Neural cell (in vitro differentiated cells): Measurements from ENCODE around the gene B4GALT1. TPM values are rescaled to one million over a fixed set of nuclear protein-coding genes. Genes with fewer than 3 reads are reported as not detected.

Experiments
- H2AFZ ChIP-seq: fragments of 200-600, 300-800 bp; sonication (generic), shearing (Covaris generic); 2 replicates; pipeline ENCODE4 v1.6.0; 2014; ENCODE audit warnings: low read depth, mild to moderate bottlenecking, antibody characterized with exemption, low read length, moderate library complexity
- H3F3A ChIP-seq: fragments of 200-600 bp; shearing (Covaris generic); 2 replicates; pipeline ENCODE4 v1.6.1; 2016; ENCODE audit warnings: mild to moderate bottlenecking, moderate library complexity, mixed read lengths, antibody characterized with exemption, low read length; ENCODE audit not compliant: insufficient read depth, poor library complexity, severe bottlenecking
- H3K27ac ChIP-seq: fragments of 200-600, 300-800 bp; sonication (generic), shearing (Covaris generic); 2 replicates; pipeline ENCODE4 v1.5.1; 2014; ENCODE audit warnings: mild to moderate bottlenecking, low read length, moderate library complexity
- H3K27me3 ChIP-seq: fragments of 300-800, 200-600 bp; sonication (generic), shearing (Covaris generic); 2 replicates; pipeline ENCODE4 v1.6.0; 2014; ENCODE audit warnings: mild to moderate bottlenecking, low read depth, low read length, moderate library complexity; ENCODE audit not compliant: insufficient read depth
- H3K36me3 ChIP-seq: fragments of 300-800, 200-600 bp; sonication (generic), shearing (Covaris generic); 2 replicates; pipeline ENCODE4 v1.5.1; 2014; ENCODE audit warnings: mild to moderate bottlenecking, antibody characterized with exemption, low read length, moderate library complexity; ENCODE audit not compliant: insufficient read depth
- H3K4me2 ChIP-seq: fragments of 300-800, 200-600 bp; sonication (generic), shearing (Covaris generic); 2 replicates; pipeline ENCODE4 v1.6.0; 2014; ENCODE audit warnings: mild to moderate bottlenecking, low read length
- H3K4me3 ChIP-seq: fragments of 300-800, 200-600 bp; sonication (generic), shearing (Covaris generic); 2 replicates; pipeline ENCODE4 v1.5.1; 2014; ENCODE audit warnings: mild to moderate bottlenecking, low read length, moderate library complexity
- H3K79me2 ChIP-seq: fragments of 200-600 bp; shearing (Covaris generic); replicated peaks from 2 replicates; pipeline ENCODE4 v1.6.0; 2014; ENCODE audit warnings: mild to moderate bottlenecking, low read length, moderate library complexity; ENCODE audit not compliant: insufficient read depth
- H3K9ac ChIP-seq: fragments of 300-800, 200-600 bp; sonication (generic), shearing (Covaris generic); 2 replicates; pipeline ENCODE4 v1.6.1; 2016; ENCODE audit warnings: mild to moderate bottlenecking, low read length, mixed read lengths
- H3K9me2 ChIP-seq: fragments of 200-600 bp; shearing (Covaris generic); 2 replicates; pipeline ENCODE4 v1.6.1; 2016; ENCODE audit warnings: mild to moderate bottlenecking, low read length, mixed read lengths; ENCODE audit not compliant: insufficient read depth
- H3K9me3 ChIP-seq: fragments of 200-600, 300-800 bp; sonication (generic), shearing (Covaris generic); 2 replicates; pipeline ENCODE4 v1.6.1; 2016; ENCODE audit warnings: mild to moderate bottlenecking, mixed run types, low read length, moderate library complexity, mixed read lengths
- H4K20me1 ChIP-seq: fragments of 200-600 bp; shearing (Covaris generic); 2 replicates; pipeline ENCODE4 v1.6.1; 2016; ENCODE audit warnings: mild to moderate bottlenecking, mixed run types; ENCODE audit not compliant: insufficient read depth
- CTCF ChIP-seq: fragments of 450-650 bp; IDR thresholded peaks from 2 replicates; pipeline ENCODE4 v1.5.1; 2014; ENCODE audit warnings: antibody characterized with exemption, mild to moderate bottlenecking, moderate library complexity; ENCODE audit not compliant: poor library complexity, severe bottlenecking
- EP300 ChIP-seq: fragments of 450-650 bp; conservative IDR thresholded peaks from 2 replicates; pipeline ENCODE4 v1.6.1; 2014; ENCODE audit warnings: antibody characterized with exemption, mild to moderate bottlenecking, moderate library complexity; ENCODE audit not compliant: poor library complexity, severe bottlenecking
- EZH2 ChIP-seq: fragments of 200-600, 300-800 bp; shearing (Covaris generic), sonication (generic); IDR thresholded peaks from 2 replicates; pipeline ENCODE4 v1.6.1; 2014; ENCODE audit warnings: antibody characterized with exemption, low read length, borderline replicate concordance, mild to moderate bottlenecking; ENCODE audit not compliant: insufficient read depth, poor library complexity, severe bottlenecking
- MXI1 ChIP-seq: fragments of 450-650 bp; conservative IDR thresholded peaks from 2 replicates; pipeline ENCODE4 v1.6.1; 2014; ENCODE audit warnings: antibody characterized with exemption, mild to moderate bottlenecking; ENCODE audit not compliant: poor library complexity, severe bottlenecking
- POLR2AphosphoS5 ChIP-seq: IDR thresholded peaks from 2 replicates; pipeline ENCODE4 v1.6.1; 2012
- RAD21 ChIP-seq: fragments of 450-650 bp; conservative IDR thresholded peaks from 2 replicates; pipeline ENCODE4 v1.6.1; 2014; ENCODE audit warnings: antibody characterized with exemption, mild to moderate bottlenecking, moderate library complexity
- REST ChIP-seq: IDR thresholded peaks from 2 replicates; pipeline ENCODE4 v1.6.1; 2012; ENCODE audit warnings: borderline replicate concordance
- SMC3 ChIP-seq: fragments of 450-650 bp; conservative IDR thresholded peaks from 2 replicates; pipeline ENCODE4 v1.6.1; 2014; ENCODE audit warnings: antibody characterized with exemption, mild to moderate bottlenecking, moderate library complexity; ENCODE audit not compliant: poor library complexity
- TAF1 ChIP-seq: IDR thresholded peaks from 2 replicates; pipeline ENCODE4 v1.6.1; 2012; ENCODE audit warnings: low read depth
- polyA plus RNA-seq: library from polyadenylated mRNA; depleted of rRNA; stranded (reverse); fragments of >200 nt; gene quantifications from 2 replicates; pipeline ENCODE4 v1.2.3, GENCODE V29; 2014

B4GALT1 gene
- polyA plus RNA-seq, 1 donor from 2014 or later: 0.41 TPM

- TF ChIP-seq RAD21: peak; percentile 92
- no peak for TF ChIP-seq EP300
- TF ChIP-seq POLR2AphosphoS5: no peak
- peak; percentile 92 for TF ChIP-seq CTCF
- TF ChIP-seq SMC3: peak; percentile 89
- TF ChIP-seq MXI1: no peak
- TF ChIP-seq TAF1: no peak
- no peak for TF ChIP-seq REST
- no peak for TF ChIP-seq EZH2
These were observed 85.8 kb downstream of the B4GALT1 start for GRCh38 chr9:33081128-33081851.

GRCh38 chr9:33080534-33080933, 86.6 kb downstream of the B4GALT1 start:
- Histone ChIP-seq H3K27ac (no peak overlapping the region), H3K9me2 (no peaks in the 10 kb centered on the region), H2AFZ (no peak overlapping the region), H3K36me3 (no peaks in the 10 kb centered on the region), H3K9me3 (no peaks in the 10 kb centered on the region), H3F3A (no peaks in the 10 kb centered on the region), H3K27me3 (no peaks in the 10 kb centered on the region), H3K79me2 (peaks cover 9% of the 10 kb centered on the region), H4K20me1 (no peaks in the 10 kb centered on the region), H3K9ac (no peak overlapping the region), H3K4me3 (no peak overlapping the region), H3K4me2 (no peak overlapping the region)
- TF ChIP-seq MXI1 (no peak), RAD21 (no peak), CTCF (no peak), POLR2AphosphoS5 (no peak), EZH2 (no peak), SMC3 (no peak), REST (no peak), TAF1 (no peak), EP300 (no peak)

More at GRCh38 chr9:33081128-33081851, 85.8 kb downstream of the B4GALT1 start:
- no peaks in the 10 kb centered on the region for H4K20me1 ChIP-seq
- H3K27me3 ChIP-seq: no peaks in the 10 kb centered on the region
- no peak overlapping the region for H3K4me2 ChIP-seq
- H3K79me2 ChIP-seq: peaks cover 1% of the 10 kb centered on the region
- H3K27ac ChIP-seq: no peak overlapping the region
- no peak overlapping the region for H2AFZ ChIP-seq
- no peaks in the 10 kb centered on the region for H3K36me3 ChIP-seq
- no peaks in the 10 kb centered on the region for H3K9me2 ChIP-seq
- no peaks in the 10 kb centered on the region for H3K9me3 ChIP-seq
- H3K9ac ChIP-seq: no peak overlapping the region
- no peaks in the 10 kb centered on the region for H3F3A ChIP-seq
- no peak overlapping the region for H3K4me3 ChIP-seq
